Hepatocyte (in vitro differentiated cells): ENCODE data around the gene SIDT2. TPM values are rescaled to one million over a fixed set of nuclear protein-coding genes. Genes with fewer than 3 reads are reported as not detected.
A peak's percentile ranks its signal among the peaks of the same experiment; 100 is the strongest.

Experiments used
- DNase-seq: peaks from one replicate; pipeline ENCODE4 v3.0.0-alpha.2; 2016; ENCODE audit warnings: low spot score
- H2AFZ ChIP-seq: fragments of 200-600 bp; sonication (generic); 2 replicates; pipeline ENCODE4 v1.6.0; 2016; ENCODE audit warnings: antibody characterized with exemption, mild to moderate bottlenecking
- H3K27ac ChIP-seq: fragments of 200-600 bp; sonication (generic); 2 replicates; pipeline ENCODE4 v1.5.1; 2016; ENCODE audit warnings: mild to moderate bottlenecking
- H3K27me3 ChIP-seq: fragments of 200-600 bp; sonication (generic); 2 replicates; pipeline ENCODE4 v1.6.1; 2016
- H3K36me3 ChIP-seq: fragments of 200-600 bp; sonication (generic); replicated peaks from 2 replicates; pipeline ENCODE4 v1.5.1; 2016; ENCODE audit warnings: low read depth; ENCODE audit not compliant: insufficient read depth
- H3K4me1 ChIP-seq: fragments of 200-600 bp; sonication (generic); 2 replicates; pipeline ENCODE4 v1.5.1; 2016; ENCODE audit warnings: mild to moderate bottlenecking, moderate library complexity; ENCODE audit not compliant: insufficient read depth
- H3K4me2 ChIP-seq: fragments of 200-600 bp; sonication (generic); 2 replicates; pipeline ENCODE4 v1.6.0; 2016
- H3K4me3 ChIP-seq: fragments of 200-600 bp; sonication (generic); 2 replicates; pipeline ENCODE4 v1.5.1; 2016; ENCODE audit warnings: mild to moderate bottlenecking
- H3K79me2 ChIP-seq: fragments of 200-600 bp; sonication (generic); 2 replicates; pipeline ENCODE4 v1.6.0; 2017; ENCODE audit warnings: mild to moderate bottlenecking
- H3K9me2 ChIP-seq: fragments of 200-600 bp; sonication (generic); replicated peaks from 2 replicates; pipeline ENCODE4 v1.6.0; 2017; ENCODE audit warnings: mild to moderate bottlenecking; ENCODE audit not compliant: insufficient read depth
- H3K9me3 ChIP-seq: fragments of 200-600 bp; sonication (generic); 2 replicates; pipeline ENCODE4 v1.5.1; 2016; ENCODE audit warnings: low read depth, mild to moderate bottlenecking
- H4K20me1 ChIP-seq: fragments of 200-600 bp; sonication (generic); 2 replicates; pipeline ENCODE4 v1.6.0; 2016; ENCODE audit warnings: mild to moderate bottlenecking; ENCODE audit not compliant: insufficient read depth, poor library complexity, severe bottlenecking
- EZH2 ChIP-seq: fragments of 200-600 bp; sonication (generic); IDR thresholded peaks from 2 replicates; pipeline ENCODE4 v1.6.1; 2016; ENCODE audit warnings: antibody characterized with exemption, mild to moderate bottlenecking, borderline replicate concordance
- EZH2phosphoT487 ChIP-seq: fragments of 200-600 bp; sonication (generic); IDR thresholded peaks from one replicate; pipeline ENCODE4 v1.6.1; 2018; ENCODE audit warnings: antibody characterized with exemption, mild to moderate bottlenecking, low read depth, moderate library complexity; ENCODE audit not compliant: unreplicated experiment, severe bottlenecking
- WGBS: methylation state at CpG from one replicate; pipeline ENCODE4 v1.1.6; 2016; ENCODE audit warnings: low lambda C conversion rate; ENCODE audit errors: missing lambda C conversion rate; 5-methylcytosine and 5-hydroxymethylcytosine counted together
- polyA plus RNA-seq: library from polyadenylated mRNA; unstranded; fragments of >200 nt; fragmentation: Nextera tagmentation; extraction: Ambion mirVana; gene quantifications from 2 replicates; pipeline ENCODE4 v1.2.1, GENCODE V29; 2016
- total RNA-seq: library from RNA; depleted of rRNA; stranded (reverse); fragments of >200 nt; gene quantifications from 2 replicates; pipeline ENCODE4 v1.2.3, GENCODE V29; 2014
- TF ChIP-seq, protein P1 (sequence below): fragments of 200-600 bp; sonication (generic); IDR thresholded peaks from 2 replicates; pipeline ENCODE4 v1.5.1; 2016; ENCODE audit warnings: antibody characterized with exemption, mild to moderate bottlenecking; ENCODE audit not compliant: poor library complexity

The SIDT2 gene
- total and polyA plus RNA-seq, 2 experiments from 2014 or later: 16.7 to 27.1 TPM

DNA sequence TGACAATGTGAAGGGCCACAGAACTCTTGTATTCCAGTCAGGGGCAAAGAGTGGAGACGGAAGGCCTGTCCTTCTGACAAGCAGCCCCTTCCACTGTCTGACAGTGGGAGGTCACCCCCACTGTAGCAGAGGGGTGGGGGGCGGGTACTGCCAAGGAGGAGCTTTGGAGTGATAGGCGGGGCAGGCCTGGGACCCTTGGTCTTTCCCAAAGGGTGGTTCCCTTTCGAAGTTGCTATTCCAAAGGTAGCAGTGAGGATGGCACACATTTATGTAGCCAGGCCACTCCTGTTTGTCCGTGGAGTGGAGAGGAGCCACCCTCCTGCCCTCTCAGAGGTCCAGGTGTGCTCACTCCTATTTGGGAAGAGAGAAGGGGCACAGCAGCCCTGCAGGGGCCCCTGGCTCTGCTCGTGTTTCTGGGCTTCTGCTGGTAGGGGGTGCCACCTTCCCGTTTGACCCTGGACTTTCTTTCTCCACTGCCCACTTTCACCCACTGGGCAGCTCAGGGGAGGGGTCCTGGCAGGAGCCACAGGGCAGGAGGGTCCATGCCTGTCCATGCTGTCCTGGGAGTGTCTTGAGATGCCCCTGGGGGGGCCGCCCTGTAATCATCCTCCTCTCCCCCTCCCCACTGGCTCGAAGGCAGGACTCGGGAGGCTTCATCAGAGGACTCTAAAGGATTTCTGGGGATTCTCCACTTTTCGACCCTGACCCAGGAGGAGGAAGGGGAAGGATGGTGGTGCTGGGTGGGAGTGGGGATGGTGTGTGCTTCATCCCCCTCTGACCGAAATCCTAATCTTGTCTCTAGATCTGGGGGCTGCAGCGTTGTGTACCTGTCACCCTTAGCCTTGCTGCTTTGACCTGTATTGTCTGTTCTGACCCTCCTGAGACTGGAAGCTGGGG, 21.6 kb downstream of the SIDT2 start:
- Histone ChIP-seq H3K4me3 (no peak overlapping the region), H3K79me2 (no peaks in the 10 kb centered on the region), H3K4me2 (peak overlapping the region; percentile 71), H3K36me3 (no peaks in the 10 kb centered on the region), H3K27ac (peak overlapping the region; percentile 83), H3K9me3 (no peaks in the 10 kb centered on the region), H2AFZ (no peak overlapping the region), H4K20me1 (no peaks in the 10 kb centered on the region), H3K4me1 (peaks cover 18% of the 10 kb centered on the region), H3K9me2 (no peaks in the 10 kb centered on the region), H3K27me3 (no peaks in the 10 kb centered on the region)
- WGBS: 67% methylated on average over 12 of the region's 13 CpGs
- no peak for DNase-seq
- TF ChIP-seq EZH2: no peak
- TF ChIP-seq, protein P1, sequence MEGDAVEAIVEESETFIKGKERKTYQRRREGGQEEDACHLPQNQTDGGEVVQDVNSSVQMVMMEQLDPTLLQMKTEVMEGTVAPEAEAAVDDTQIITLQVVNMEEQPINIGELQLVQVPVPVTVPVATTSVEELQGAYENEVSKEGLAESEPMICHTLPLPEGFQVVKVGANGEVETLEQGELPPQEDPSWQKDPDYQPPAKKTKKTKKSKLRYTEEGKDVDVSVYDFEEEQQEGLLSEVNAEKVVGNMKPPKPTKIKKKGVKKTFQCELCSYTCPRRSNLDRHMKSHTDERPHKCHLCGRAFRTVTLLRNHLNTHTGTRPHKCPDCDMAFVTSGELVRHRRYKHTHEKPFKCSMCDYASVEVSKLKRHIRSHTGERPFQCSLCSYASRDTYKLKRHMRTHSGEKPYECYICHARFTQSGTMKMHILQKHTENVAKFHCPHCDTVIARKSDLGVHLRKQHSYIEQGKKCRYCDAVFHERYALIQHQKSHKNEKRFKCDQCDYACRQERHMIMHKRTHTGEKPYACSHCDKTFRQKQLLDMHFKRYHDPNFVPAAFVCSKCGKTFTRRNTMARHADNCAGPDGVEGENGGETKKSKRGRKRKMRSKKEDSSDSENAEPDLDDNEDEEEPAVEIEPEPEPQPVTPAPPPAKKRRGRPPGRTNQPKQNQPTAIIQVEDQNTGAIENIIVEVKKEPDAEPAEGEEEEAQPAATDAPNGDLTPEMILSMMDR: no peak
- TF ChIP-seq EZH2phosphoT487: no peak

GRCh38 chr11:117200813-117201657, 22.5 kb downstream of the SIDT2 start:
- Histone ChIP-seq H3K27ac (no peak overlapping the region), H3K27me3 (no peaks in the 10 kb centered on the region), H3K4me3 (no peak overlapping the region), H3K9me3 (no peaks in the 10 kb centered on the region), H3K4me1 (peaks cover 18% of the 10 kb centered on the region), H4K20me1 (no peaks in the 10 kb centered on the region), H3K36me3 (no peaks in the 10 kb centered on the region), H3K79me2 (no peaks in the 10 kb centered on the region), H2AFZ (no peak overlapping the region), H3K9me2 (no peaks in the 10 kb centered on the region), H3K4me2 (peak overlapping the region; percentile 71)
- 88% methylated on average over 12 of the region's 12 CpGs for WGBS
- TF ChIP-seq, protein P1: no peak
- no peak for TF ChIP-seq EZH2phosphoT487
- TF ChIP-seq EZH2: no peak
- DNase-seq: no peak

- no peak overlapping the region for H3K4me2 ChIP-seq
- no peaks in the 10 kb centered on the region for H3K27me3 ChIP-seq
- no peak for DNase-seq
- no peaks in the 10 kb centered on the region for H3K9me3 ChIP-seq
- no peaks in the 10 kb centered on the region for H3K36me3 ChIP-seq
- TF ChIP-seq EZH2phosphoT487 (no peak), EZH2 (no peak)
- TF ChIP-seq, protein P1: no peak
- H2AFZ ChIP-seq: no peak overlapping the region
- H3K79me2 ChIP-seq: no peaks in the 10 kb centered on the region
- no peak overlapping the region for H3K4me3 ChIP-seq
- H3K4me1 ChIP-seq: peaks cover 18% of the 10 kb centered on the region
- H4K20me1 ChIP-seq: no peaks in the 10 kb centered on the region
- no peaks in the 10 kb centered on the region for H3K9me2 ChIP-seq
- H3K27ac ChIP-seq: no peak overlapping the region
- WGBS: 87% methylated on average over 14 of the region's 14 CpGs
Measured at GRCh38 chr11:117201658-117202305, 23.2 kb downstream of the SIDT2 start.
